ENCODE results near the gene PDPN.
"Not testable (repeated sequence)": the region's sequence is repeated elsewhere in the genome, so short reads cannot be mapped to it uniquely, and the experiment has no call there.

PDPN gene, protein sequence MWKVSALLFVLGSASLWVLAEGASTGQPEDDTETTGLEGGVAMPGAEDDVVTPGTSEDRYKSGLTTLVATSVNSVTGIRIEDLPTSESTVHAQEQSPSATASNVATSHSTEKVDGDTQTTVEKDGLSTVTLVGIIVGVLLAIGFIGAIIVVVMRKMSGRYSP

DNA sequence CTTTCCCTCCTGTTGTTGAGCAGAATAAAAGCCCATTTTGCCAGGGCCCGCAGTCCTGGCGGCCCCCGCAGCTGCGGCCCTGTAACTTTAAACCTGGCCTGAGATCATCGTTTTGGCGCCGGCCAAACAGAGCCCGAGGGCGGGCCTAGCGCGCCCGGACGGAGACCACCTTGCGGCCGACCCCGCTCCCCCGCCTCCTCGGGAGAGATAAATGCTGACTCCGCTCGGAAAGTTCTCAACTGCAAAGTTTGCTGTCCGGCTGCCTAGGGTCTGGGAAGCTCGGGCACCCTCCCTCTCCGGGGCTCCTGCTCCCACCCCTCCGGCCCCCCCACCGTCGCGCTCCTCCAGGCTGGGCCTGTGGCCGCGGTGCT is at the start of gene PDPN:
TSS of gene PDPN (plus strand) at position 238 of the 371 bp plus-strand sequence. CDS start 202 bp downstream, outside the sequence.
- DNase-seq = no peak

DNA sequence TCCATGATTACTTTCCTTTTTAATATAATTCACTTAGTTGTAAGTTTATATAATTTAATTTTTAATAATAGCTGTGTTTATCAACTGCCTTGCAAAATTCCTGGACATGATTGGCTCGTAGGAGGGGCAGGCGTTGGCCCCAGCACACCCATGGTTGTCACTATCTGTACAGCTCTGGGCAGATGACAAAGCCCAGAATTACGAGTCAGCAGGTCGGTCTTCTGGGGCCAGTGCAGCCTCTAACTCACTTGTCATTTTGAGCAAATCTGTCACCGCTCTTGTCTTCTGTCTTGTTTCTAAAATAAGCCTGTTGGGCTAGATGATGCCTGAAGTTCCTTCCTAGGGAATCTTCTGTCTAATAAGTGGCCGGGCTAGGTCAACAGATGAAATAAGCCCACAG is 48.4 kb upstream of the PDPN start:
- DNase-seq = no peak

DNA sequence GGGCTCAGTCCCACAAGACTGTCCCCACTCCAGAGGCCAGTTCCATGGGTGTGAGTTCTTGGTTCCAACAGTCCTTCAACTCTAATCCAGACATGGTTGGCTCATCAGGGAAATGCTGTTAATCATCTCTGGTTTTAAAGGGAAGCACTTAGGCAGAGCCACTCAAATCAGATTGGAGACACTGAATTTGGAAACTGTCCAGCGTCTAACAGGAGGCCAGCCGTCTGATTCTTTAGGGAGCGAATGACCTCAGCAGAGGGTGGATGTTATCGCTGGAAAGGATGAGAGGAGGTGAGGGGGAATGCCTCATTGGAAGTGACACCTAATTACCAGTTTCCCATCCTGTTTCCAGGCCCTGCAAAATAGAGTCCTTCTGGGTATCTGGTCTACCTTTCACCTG is 47.1 kb upstream of the PDPN start:
- no peak for DNase-seq

DNA sequence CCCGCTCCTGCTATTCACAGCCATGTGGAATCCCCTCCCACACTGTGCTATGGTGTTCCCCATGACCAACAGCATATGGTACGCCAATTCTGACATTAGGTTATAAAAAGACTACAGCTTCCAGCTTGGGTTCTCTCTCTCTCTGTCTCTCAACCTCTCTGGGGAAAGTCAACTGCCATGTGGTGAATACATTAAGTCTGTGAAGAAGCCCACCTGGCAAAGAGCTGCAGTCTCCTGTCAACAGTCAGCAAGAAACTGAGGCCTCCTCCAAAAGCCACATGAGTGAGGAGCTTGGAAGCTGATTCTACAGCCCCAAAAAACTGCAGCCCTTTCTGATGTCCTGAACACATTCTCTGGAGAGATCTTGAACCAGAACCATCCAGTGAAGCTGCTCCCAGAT is 44.8 kb upstream of the PDPN start:
- no peak for DNase-seq

DNA sequence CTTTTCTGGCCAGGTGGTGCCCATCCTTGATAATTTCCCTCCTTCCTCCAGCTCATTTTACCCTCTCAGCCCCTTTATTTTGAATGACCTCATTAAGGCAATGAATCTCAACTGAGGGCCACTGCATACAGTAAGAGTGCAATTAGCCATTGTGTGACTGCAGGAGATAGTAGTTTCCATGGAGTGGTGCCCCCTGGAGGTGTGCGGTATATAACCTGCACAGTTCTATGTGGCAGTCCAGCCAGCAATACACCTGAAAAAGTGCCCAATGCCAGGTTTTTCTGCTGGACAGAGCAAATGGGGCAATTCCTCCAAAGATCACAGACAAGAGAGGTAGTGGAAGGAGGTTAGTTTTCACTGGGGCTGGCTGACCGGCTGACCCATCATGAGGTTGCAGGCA is 43.9 kb upstream of the PDPN start:
- DNase-seq = no peak

DNA sequence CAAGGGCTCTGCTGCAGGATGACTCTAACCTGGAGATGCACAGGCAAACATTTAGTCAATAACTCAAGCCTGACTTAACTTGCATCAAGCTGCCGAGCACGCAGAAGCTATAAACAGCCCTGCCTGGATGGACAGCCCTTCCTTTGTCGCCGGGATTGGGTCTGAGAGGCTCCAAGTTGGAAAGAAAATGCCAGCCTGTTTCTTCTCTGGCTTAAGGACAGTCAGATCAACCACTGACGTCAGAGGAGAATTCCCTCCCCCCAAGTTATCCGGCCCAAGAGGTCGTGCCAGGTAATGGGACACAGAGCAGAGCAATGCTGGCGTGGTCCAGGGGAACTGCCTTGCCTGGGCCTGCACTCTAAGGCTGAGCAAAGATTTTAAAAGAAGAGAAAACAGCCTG is 42.8 kb upstream of the PDPN start:
- DNase-seq = no peak

DNA sequence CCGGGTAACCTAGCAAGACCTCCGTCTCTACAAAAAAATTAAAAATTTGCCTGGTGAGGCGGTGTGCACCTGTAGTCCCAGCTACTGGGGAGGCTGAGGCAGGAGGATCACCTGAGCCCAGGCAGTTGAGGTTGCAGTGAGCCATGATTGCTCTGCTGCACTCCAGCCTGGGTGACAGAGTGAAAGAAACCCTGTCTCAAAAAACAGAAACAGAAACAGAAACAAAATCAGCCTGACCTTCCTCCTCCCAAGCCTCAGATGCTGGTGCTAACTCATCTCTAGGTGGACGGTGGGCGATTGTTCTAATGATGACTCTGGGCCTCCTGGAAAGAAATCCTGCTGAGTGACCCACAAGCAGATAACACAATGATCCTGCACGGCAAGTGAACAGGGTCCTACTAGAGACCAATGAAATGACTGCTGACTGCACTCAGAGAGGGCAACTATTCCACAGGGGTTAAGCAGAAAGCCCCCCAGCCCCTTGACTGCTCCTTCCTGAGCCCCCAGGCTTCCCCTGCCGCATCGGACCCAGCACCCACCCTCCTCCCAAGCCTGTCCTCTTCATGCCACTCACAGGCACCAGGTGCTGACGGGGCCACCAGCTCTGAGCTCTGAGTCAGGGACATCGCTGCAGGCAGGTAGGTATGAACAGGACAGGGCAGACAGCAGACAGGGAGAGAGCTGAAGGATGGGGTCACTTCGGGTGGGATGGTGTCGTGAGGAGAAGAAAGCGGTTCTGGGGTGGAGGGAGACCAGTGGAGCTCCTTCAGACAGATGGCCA is 42.0 kb upstream of the PDPN start:
- no peak for DNase-seq

DNA sequence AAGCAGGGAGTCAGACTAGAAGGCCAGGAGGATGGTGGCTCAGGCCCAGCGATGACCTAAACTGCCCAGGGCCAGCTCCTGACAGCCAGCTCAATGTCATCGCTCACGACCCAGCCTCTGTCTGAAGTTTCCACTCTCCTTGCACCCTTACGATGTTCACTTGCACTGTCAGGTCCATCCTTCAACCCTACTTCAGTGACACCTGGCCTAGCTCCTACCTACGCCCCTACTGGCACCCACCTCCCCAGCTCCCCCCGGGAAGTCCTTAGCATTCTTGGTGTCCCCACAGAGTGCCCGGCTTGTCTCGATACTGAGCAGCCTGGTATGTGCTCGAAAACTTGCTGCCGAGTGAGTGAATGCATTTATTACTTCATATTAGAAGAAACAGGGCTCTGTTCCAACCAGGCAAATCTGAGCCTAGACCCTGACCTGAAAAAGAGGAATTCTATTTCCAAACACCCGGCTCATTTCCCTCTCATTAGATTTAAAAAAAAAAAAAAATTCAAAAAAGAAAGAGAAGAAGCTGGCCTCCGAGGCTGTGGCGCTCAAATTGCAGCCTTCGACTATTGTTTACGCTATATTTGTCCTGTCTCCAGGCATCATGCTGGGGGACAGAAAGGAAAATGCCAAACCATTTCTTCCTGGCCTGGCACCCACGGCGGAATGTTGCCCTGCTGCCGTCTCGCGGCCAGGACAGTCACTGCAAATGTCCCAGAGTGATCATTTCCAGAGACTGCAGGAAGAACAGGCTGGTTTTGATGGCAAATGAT is 40.0 kb upstream of the PDPN start:
- DNase-seq = no peak

DNA sequence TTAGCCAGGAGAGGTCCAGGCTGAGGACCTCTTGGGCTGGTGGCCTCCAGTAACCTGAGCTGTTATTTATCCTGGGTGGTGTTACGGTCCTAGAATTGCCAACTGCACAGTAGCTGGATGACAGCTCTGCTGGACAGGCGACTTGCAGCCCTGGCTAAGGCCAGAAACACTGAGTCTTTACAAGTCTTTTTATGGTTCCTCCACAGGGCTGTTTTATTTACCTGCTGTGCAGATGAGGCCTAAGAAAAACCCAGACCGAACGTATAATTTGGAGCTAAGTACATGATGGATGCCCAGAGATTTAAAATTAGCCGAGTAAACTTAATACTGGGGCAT is 39.4 kb upstream of the PDPN start:
- DNase-seq = no peak

DNA sequence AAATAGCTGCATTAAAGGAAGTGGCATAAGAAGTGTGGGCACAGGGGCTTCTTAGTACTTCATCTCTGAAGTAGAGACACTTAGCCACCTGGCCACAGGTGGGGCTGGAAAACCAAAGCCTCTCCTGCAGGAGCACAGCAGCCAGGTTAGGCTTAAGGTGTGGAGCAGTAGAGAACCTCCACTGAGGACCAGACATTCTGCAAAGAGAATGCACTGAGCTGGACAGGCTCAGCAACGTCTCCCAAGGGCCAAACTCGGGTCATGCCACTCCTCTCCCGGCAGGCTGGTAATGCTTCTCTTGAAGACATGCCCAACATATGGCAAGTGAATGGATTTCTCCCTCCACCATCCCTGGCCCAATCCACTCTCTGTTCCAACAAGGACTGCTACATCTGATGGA is 36.8 kb upstream of the PDPN start:
- no peak for DNase-seq

DNA sequence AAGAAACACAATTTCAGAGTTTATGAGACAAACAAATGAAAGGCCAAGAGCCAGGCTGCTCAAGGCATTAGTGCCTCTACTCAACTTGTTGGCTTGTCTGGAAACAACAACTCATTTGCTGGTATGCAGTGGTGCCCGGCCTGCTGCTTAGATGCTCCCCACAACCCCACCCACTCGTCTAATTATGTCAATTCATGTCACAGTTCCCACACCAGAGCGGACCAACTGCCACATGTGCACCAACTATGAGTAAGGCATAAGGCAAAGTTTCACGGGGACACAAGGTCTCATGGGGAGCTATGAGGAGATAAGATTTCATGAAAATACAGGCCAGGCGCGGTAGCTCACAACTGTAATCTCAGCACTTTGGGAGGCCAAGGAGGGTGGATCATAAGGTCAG is 35.4 kb upstream of the PDPN start:
- no peak for DNase-seq

DNA sequence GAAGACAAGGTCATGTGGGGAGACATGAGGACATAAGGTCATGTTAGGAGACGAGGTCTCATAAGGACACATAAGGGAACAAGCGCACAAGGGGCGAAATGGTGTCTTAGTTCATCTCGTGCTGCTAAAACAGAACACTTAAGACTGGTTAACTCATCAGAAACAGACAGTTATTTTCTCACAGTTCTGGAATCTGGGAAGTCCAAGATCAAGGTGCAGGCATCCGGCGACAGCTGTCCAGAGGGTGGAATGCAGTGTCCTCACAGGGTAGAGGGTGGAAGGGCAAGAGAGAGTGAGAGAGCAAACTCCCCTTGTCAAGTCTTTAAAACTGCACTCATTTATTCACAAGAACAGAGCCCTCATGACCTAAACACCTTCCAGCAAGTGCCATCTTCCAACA is 34.6 kb upstream of the PDPN start:
- no peak for DNase-seq

DNA sequence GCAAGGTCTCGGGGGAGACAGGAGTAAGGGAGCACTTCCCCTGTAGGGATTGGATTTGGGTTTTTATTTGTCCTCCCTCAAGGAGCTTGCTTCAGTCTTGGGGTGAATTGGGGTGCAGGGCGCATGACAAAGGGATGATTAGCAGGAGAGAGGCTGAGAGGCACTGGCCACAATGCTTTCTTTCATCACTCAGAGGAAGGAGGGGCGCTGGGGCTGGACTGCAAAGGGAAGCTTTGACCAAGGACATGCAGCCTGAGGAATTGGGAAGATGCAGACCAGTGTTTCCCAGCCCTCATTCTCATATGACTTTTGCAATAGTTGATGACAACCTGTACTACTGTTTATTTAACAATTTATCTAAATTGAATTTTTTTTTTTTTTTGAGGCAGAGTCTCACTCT is 34.1 kb upstream of the PDPN start:
- no peak for DNase-seq

DNA sequence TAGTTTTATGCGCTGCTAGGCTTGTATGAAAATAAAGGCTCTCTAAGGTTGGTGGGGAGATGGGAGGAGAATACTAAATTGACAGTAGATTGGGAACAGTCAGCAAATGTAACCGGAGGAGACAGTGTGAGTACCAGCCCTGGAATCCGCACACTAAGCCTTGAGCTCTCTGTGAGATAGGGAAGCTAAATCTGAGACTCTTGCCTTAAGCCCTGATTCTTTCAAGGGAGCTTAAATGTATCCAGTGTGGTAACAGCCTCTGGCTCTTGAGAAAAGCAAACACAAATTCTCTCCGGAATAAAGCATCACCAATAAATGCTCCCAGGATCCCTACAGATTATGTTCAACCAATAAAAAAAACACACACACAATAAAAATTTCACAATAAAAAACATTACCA is 33.0 kb upstream of the PDPN start:
- DNase-seq = no peak

DNA sequence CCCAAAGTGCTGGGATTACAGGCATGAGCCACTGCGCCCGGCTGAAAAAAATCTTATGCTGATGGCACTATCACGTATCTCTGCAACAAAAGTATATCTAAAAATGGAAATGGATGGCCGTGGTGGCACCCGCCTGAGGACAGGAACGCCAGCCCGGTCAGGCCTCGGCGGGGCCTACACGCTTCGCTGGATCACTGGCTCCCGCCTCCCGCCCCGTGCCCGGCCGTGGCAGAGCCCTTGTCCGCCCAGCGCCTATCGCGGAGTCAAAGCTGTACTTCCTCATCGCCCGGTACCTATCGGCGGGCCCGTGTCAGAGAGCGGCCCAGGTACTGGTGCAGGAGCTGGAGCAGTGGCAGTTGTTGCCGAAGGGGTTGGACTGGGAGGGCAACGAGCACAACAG is 28.8 kb upstream of the PDPN start:
- DNase-seq = no peak

DNA sequence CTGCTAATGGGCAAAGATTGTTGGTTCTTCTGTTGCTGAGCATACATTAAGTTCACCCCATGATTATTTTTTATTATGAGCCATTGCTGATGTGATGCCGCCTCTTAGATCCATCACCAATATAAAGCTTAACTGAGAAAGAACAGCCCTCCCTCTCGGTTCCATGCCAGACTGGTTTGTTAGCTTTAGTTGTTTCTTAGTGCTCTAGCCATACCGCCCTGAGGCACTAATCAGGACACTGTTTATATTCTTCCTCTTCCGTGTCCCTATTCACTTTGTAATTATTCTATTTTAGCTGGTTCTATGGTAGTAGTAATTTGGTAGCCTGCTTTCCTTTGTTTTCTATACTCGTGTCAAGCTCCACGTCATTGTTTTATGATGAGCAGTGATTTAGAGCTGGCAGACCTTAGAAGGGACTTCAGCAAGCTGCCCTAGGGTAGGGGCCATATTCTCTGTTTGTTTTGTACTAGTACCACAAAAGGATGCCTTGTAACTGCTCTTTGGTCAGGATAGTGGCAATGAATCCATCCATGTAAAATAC is 27.3 kb upstream of the PDPN start:
- DNase-seq = no peak

DNA sequence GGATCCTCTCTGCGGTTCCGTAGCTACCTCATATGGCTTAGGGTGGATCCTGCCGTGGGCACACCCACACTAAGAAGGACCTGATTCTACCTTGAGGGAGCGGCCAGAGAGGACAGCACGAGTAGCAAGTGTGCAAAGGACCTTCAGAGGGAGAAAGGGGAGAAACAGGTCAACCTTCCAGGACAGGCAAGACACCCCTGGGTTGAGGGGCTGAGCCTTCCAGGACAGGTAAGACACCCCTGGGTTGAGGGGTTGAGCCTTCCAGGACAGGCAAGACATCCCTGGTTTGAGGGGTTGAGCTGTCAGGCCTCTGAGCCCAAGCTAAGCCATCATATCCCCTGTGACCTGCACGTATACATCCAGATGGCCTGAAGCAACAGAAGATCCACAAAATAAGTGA is 23.1 kb upstream of the PDPN start:
- no peak for DNase-seq

DNA sequence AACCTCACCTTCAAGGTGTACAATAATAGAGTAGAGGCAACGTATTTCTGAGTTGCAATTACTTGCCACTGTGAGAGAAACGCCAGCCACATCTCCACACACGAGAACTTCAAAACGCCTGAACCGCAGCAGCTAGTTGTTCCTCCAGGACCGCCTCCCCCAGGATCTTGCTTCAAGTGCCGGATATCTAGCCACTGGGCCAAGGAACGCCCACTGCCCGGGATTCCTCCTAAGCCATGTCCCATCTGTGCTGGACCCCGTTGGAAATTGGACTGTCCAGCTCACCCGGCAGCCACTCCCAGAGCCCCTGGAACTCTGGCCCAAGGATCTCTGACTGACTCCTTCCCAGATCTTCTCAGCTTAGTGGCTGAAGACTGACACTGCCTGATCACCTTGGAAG is 20.7 kb upstream of the PDPN start:
- DNase-seq = not testable (repeated sequence)

DNA sequence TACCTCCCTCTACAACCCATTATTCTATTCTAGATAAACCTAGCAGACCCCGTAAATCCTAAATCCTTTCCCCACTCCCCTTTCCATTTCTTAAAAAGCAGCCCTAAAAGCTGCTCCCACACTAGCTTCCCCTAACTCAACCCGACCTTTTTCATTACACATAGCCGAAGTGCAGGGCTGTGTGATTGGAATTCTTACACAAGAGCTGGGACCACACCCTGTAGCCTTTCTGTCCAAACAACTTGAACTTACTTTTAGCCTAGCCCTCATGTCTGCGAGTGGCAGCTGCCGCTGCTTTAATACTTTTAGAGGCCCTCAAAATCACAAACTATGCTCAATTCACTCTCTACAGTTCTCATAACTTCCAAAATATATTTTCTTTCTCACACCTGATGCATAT is 19.6 kb upstream of the PDPN start:
- DNase-seq = no peak

DNA sequence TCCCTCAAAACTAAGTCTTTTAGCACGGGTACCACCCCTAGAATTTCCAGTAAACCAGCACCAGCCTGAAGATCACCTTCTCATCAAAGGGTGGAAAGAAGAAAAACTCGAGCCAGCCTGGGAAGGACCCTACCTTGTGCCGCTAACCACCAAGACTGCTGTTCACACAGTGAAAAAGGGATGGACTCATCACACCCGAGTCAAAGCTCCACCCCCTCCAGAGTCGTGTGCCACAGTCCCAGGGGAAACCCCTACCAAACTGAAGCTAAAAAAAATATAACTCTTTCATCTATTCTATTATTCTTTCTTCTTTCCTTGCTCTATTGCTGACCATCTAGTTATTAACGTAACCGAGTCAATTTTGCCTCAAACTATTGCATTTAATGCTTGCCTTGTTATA is 13.2 kb upstream of the PDPN start:
- DNase-seq = not testable (repeated sequence)

DNA sequence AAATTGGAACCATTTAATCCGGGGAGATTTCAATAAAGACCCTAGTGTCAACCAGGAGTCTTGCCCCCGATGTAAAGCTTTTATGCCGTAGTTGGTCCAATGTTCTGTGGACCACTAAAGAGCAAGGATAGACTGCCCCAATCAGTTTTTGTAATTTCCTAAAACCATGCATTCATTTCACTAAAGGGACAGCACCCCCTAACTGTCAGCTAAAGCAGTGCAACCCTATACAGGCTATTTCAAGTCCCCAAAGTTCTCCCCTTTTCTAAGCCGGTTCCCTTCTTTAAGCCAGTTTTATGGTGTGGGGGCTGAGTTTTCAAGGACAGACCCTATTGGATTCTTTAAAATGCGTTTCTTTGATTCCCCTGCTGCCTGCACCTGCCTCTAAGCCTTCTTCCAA is 12.7 kb upstream of the PDPN start:
- no peak for DNase-seq

DNA sequence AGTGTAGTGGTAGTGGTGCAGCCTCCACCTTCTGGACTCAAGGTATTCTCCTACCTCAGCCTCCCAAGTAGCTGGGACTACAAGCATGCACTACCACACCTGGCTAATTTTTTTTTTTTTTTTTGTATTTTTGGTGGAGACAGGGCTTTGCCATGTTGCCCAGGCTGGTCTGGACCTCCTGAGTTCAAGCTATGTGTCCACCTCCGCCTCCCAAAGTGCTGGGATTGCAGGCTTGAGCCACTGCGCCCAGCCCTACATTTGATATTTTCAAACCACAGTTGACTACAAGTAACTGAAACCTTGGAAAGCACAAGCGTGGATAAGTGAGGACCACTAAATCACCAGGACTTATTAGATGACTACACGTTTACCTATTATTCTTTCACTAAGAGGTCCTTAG is 10.0 kb upstream of the PDPN start:
- DNase-seq = no peak

DNA sequence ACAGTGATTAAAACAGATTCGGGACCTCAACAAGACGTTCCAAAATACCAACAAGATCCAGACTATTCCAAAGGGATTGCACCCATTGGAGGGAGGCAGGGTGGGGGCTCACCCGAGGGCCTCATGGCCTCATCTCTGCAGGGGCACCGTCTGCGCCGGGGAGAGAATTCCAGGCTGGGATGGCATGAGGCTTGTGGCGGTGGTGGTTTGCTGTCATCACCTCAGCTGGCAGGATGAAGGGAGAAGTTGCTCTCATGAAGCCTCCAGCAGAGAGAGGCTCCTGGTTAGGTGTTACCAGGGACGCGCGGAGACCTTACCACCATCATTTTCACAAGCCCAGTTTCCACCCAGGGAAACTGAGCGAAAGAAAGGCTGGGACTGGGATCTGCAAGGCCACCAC is 6.7 kb upstream of the PDPN start:
- DNase-seq = no peak

DNA sequence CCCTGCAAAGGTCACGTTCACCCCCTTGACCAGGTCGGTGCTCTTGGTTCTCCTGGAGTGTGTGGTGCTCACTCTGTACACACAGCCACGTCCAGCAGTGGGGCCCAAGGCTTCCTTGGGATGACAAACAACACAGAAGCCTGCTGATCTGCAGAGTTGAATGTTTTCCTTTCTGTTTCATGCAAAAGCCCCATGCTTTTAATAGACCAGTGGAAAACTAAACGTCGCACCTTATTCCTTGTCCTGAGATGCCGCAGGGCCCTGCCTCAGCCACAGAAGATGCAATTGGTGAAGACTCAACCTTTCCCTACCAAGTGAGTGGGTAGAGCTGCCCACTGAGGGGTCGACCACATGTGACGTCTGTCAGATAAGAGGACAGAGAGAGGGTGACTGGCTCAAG is 5.8 kb upstream of the PDPN start:
- no peak for DNase-seq

Data from GF-D8 (cell line).